Upper lobe of left lung (tissue), 4 donors: ENCODE data around the gene SLC44A4.
"Not testable (repeated sequence)": the region's sequence is repeated elsewhere in the genome, so short reads cannot be mapped to it uniquely, and the experiment has no call there.

Experiments
- EP300 ChIP-seq, 4 donors: sonication (generic); formaldehyde crosslinking; IDR thresholded peaks; one replicate each; pipeline ENCODE4 v1.5.1; 2017; ENCODE audit warnings: antibody characterized with exemption in 4 of 4, control low read depth in 2 of 4
- POLR2A ChIP-seq, 4 donors: fragments of 450-650 bp; IDR thresholded peaks; one replicate each; pipeline ENCODE4 v1.5.1; 2016 to 2017; ENCODE audit warnings: antibody characterized with exemption in 4 of 4, mild to moderate bottlenecking in 2 of 4
- TF ChIP-seq, protein P1 (sequence below), 6 experiments: fragments of 450-650 bp in 4 of 6; fragments of 200-600 bp in 2 of 6; sonication (generic) in 2 of 6; IDR thresholded peaks; one replicate each; pipeline ENCODE4 v1.5.1; 2016 to 2019; ENCODE audit warnings: antibody characterized with exemption in 6 of 6

DNA sequence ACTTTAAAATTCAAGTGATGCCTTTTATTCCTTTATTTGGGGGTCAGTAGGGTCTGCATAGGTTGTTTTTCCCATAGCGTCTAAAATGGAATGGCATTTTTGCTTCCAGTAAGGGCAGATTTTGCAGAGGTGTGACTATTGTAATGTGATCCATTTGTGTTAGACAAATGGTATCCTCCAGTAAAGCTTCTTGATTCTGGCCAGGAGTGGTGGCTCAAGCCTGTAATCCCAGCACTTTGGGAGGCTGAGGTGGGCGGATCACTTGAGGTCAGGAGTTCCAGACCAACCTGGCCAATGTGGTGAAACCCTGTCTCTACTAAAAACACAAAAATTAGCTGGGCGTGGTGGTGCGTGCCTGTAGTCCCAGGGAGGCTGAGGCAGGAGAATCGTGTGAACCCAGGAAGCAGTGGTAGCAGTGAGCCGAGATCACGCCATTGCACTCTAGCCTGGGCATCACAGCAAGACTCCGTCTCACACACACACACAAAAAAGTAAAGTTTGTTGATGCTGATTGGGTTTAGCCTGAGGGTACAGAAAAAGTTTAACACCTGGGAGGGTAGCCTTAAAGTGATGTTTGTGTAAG lies 60.8 kb downstream of the SLC44A4 start:
- TF ChIP-seq POLR2A, EP300 (IDR thresholded peaks at IDR 0.05): not testable (repeated sequence)
- TF ChIP-seq, protein P1, sequence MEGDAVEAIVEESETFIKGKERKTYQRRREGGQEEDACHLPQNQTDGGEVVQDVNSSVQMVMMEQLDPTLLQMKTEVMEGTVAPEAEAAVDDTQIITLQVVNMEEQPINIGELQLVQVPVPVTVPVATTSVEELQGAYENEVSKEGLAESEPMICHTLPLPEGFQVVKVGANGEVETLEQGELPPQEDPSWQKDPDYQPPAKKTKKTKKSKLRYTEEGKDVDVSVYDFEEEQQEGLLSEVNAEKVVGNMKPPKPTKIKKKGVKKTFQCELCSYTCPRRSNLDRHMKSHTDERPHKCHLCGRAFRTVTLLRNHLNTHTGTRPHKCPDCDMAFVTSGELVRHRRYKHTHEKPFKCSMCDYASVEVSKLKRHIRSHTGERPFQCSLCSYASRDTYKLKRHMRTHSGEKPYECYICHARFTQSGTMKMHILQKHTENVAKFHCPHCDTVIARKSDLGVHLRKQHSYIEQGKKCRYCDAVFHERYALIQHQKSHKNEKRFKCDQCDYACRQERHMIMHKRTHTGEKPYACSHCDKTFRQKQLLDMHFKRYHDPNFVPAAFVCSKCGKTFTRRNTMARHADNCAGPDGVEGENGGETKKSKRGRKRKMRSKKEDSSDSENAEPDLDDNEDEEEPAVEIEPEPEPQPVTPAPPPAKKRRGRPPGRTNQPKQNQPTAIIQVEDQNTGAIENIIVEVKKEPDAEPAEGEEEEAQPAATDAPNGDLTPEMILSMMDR (IDR thresholded peaks at IDR 0.05), result not testable (repeated sequence)
